ENCODE results near the gene SENP5.

SENP5 gene

GRCh38 chr3:196886144-196886543 lies 18.4 kb downstream of the SENP5 start:
- DNase-seq: no peak

DNA sequence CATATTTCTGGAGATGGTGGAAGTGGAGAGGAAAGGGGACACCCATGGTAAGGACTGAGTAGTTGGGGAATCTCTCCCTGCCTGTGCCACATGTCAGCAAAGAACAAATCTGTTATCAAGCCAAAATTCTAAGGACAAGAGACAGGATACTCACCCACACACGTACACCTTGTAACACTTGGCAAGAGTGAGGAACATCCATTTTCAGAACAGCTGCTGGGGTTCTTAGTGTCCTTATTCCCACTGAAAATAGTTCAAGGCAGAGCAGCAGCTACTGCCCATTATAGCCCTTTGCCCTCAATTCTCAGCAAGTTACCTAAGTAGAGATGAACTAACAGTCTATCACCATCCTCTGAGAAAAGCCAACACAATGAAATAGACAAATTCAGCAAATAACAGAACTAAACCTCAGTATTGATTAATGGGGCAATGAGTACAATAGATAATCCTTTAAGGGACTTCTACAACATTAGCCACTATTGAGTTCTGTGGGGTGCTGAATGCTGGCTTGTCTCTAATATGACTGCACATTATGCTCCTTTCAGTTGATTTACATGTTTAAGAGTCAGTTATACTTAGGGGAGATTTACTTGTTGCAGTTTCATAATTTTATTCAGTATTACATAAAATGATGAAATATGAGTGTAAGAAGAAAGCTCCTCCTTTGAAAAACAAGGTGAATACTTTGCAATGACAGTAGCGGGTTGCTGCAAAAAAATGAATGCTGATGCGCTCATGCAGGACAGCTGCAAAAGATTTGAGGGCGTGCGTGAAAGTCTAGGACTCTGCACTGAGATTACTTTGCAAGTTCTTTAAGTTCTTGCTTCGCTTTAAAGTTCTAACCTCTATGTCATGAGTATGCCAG lies 22.4 kb downstream of the SENP5 start:
- no peak for DNase-seq

DNA sequence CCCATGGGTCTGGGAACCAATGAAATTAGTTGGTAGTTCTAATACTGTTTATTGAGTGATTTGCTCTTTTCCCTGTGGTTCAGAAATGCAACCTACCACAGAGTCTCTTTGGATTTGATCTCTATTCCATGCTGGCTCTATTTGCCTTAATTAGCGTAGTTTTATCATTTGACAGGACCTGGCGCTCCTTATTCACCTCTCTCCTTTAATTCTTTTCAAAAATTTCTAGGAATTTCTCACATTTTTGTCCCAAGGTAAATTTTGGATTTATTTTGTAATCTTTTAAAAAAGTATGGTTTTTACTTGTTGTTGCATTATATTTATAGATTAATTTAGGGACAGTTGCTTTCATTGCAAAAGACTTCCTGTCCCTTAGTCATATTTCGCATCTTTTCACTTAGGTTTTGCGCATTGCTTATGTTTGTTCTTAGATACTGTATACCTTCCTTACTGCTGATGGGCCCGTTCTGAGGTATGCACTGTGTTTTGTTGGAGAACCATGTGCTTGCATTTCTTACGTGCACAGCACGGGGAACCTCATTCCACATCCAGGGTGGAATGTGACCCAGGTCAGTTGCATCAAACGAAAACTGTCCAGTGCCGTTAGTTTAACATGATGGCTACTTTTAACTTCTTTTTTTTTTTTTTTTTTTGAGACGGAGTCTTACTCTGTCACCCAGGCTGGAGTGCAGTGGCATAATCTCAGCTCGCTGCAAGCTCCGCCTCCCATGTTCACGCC lies 27.0 kb downstream of the SENP5 start:
- DNase-seq: no peak

GRCh38 chr3:196896229-196896628 lies 28.5 kb downstream of the SENP5 start:
- DNase-seq: no peak

DNA sequence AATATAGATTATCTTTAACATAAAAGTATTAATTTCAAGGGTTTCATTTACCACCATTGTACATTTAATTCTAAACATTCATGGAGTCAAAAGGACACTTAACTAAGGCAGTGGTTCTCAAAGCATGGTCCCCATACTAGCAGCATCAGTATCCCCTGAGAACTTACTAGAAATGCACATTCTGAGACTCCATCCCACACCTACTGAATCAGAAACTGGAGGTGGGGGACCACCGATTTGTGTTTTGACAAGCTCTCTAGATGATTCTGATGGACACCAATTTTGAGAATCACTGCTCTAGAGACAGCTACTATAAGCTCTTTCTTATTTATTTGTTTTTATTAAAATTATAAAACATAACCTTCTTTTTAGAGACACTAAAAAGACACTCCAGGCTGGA lies 34.0 kb downstream of the SENP5 start:
- no peak for DNase-seq

DNA sequence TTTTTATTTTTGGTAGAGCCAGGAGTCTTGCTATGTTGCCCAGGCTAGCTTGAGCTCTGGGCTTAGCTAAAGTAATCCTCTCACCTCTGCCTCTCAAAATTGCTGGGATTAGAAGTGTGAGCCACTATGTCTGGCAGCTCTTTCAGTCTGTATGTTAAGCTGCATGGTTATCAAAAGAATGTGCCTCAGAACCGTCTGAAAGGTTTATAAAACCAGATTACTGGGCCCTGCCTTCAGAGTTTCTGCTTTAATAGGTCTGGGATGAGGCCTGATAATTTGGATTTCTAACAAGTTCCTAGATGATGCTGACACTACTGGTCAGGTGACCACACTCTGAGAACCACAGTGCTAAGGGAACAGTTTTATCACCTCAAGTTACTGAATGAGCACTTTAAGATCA lies 34.6 kb downstream of the SENP5 start:
- no peak for DNase-seq

DNA sequence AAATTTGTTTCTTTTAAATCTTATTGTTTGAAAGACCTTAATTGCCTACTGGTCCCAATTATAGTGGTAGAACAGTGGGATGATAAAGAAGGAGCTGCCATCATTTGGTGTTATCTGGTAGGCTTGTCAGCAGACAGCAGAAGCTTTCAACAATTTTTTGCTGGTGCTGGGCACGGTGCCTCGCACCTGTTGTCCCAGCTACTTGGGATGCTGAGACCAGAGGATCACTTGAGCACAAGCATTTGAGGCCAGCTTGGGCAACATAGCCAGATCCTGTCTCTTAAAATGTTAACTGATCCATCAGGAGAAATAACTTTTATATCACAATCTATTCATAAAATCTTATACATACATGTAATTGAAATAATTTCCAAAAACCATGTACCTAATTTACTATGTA lies 36.0 kb downstream of the SENP5 start:
- no peak for DNase-seq

DNA sequence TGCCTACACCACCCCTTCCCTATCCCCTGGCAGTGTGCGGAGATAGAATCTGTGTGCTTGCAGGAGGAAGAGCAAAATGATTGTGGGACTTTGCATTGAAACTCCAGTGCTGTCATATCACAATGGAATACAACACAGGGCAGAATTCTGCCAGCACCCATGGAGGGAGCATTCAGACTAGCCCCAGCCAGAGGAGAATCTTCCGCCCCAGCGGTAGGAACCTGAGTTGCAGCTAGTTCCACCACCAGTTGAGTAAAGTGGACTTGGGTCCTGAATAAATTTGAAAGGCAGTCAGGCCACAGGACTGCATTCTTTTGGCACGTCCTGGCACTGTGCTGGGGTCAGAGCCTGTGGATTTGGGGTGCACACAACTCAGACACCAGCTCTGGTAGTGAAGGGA lies 47.1 kb downstream of the SENP5 start:
- DNase-seq: no peak

DNA sequence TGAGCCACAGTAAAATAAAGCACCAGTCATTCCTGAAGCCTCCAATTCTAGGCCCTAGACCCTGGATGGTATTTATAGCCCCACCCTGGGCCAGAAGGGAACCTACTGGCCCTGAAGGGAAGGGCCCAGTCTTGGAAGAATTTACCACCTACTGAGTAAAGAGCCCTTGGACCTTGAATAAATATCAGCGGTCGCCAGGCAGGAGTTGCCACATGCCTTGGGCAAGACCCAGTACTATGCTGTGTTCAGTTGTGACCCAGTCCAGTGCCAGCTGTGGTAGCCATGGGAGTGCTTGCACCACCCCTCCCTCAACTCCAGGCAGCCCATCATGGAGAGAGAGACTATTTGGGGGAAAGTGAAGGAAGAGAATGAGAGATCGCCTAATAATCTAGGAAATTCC lies 47.7 kb downstream of the SENP5 start:
- DNase-seq: no peak

GRCh38 chr3:196916221-196916620 lies 48.5 kb downstream of the SENP5 start:
- no peak for DNase-seq

- no peak for DNase-seq
Measured at GRCh38 chr3:196916995-196917394, 49.3 kb downstream of the SENP5 start.

DNA sequence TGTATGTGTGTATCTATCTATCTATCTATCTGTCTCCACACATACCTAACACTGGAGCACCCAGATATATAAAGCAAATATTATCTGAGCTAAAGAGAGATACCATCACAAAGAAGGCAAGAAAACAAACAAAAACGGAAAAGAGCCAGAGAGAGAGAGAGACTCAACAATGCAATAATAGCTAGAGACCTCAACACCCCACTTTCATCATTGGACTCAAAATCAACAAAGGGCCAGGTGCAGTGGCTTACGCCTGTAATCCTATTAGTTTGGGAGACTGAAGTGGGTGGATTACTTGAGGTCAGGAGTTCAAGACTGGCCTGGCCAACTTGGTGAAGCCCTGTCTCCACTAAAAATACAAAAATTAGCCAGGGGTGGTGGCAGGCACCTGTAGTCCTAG lies 51.2 kb downstream of the SENP5 start:
- no peak for DNase-seq

DNA sequence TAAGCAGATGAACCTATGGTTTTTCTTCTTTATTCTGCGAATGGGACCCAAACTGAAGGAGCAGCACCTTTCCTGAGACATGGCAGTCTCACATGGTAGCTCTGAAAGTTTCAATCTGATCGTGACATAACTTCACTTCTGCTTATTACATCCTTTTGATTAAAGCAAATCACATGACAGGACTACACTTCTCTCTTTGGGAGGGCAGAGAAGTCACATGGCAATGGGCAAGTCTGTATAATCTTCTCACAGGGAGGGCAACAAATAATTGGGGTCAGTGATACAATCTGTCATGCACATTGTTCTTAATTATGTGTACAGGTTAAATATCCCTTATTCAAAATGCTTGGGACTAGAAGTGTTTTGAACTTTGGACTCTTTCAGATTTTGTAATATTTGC lies 53.0 kb downstream of the SENP5 start:
- no peak for DNase-seq

DNA sequence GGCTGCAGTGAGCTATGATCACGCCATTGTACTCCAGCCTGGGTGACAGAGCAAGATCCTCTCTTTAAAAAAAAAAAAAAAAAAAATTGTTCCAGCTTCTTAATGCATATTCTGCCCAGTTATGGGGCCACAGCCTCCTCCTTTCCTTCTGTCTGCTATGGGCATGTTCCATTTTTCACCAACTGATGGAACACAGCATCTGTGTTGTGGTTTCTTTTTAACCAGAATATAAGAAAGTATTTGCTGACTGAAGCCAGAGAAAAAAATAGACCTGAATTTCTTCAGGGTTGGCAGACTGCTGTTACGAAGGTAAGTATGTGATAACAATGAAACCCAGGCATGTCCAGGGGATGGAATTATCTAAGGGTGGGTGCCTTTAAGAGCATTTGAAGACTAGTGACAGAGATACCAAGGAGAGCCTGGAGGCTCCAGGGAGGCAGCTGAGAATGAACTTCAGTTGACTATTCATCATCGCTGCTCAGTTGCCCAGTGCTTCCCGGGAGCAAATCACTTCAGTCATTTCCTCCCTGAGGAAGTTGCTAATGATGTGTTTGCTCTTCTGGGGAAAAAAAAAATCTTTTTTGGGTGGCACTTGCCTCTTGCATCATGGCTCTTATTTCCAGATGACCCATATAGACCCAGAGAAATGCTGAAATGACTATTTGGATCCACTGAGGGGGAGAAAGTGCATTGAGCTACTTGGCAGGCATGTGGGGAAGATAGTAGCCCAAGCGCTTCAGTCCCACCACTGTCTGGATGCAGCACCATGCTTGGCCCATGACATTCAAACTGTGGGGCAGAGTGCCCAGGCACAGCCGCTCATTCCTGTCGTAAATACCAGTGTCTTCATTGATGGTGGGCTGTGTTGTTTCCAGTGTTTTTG lies 60.1 kb downstream of the SENP5 start:
- no peak for DNase-seq

GRCh38 chr3:196931157-196931556 lies 63.4 kb downstream of the SENP5 start:
- DNase-seq: no peak

GRCh38 chr3:196931828-196932587 lies 64.3 kb downstream of the SENP5 start:
- no peak for DNase-seq

DNA sequence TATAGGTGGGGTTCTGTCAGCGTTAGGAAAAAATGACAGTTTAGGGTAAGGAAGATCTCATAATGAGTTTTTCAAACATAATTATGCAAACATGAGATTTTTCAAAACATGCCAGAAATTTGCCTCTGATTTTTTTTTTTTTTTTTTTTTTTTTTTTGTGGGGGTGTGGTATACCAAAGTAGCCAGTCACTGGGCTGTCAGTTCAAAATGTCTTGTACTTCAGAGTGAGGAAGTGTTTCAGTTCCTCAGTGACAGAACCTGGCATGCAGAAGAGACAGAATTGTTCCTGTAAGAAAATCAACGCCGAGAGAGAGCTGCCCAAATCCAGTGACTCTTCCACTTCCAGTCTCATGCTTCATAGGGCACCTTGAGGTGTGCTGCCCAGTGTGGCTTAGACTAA lies 64.9 kb downstream of the SENP5 start:
- DNase-seq: no peak

DNA sequence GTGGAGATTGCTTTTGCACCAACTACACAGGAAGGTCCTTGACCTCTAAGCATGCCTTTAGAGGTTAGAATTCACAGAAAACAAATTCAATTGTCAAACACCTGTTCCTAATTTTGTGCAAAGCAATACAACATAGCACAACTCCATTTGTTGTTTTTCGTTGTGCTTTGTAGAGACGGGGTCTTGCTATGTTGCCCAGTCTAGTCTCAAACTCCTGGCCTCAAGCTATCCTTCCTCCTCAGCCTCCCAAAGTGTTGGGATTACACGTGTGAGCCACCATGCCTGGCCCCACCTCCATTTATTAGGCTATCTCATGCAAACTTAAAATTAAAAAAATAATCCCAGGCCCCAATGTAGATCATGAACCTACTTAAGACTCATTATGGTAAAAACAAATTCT lies 68.6 kb downstream of the SENP5 start:
- DNase-seq: no peak

- DNase-seq: no peak
Measured at GRCh38 chr3:196938124-196938523, 70.4 kb downstream of the SENP5 start.

- DNase-seq: no peak
Measured at GRCh38 chr3:196938576-196938975, 70.9 kb downstream of the SENP5 start.

DNA sequence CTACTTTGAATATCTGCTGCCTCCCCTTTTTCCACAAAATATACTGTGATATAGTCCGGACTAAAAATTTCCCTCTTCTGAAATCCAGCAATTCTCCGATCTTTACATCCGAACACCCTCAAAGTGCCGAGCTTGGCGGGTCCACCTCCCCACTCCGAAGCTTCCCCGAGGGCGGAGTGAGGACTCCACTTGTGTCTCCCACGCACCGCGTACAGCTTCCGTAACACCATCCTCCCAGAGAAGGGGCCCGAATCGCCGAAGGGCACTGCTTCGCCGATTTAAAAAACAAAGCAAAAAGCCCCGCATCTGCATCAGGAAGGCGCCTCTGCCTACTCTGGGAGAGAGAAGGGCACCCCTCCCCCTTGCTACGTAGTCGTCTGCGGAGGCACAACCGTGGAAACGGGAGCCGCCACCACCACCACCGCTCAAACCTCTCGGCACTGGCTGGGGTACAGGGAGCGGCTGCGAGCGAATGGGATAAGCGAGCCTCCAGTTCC lies 74.1 kb downstream of the SENP5 start:
- DNase-seq: peak; percentile 43

- DNase-seq: peak; percentile 96
Measured at GRCh38 chr3:196942226-196942914, 74.7 kb downstream of the SENP5 start, which contains the start of gene NCBP2. TSS of gene NCBP2 (minus strand) at chr3:196942528. CDS start at chr3:196942503, 25 bp downstream.
